Kidney tubule cell (primary cell): Measurements from ENCODE around the gene TMEM243.
A peak's percentile ranks its signal among the peaks of the same experiment; 100 is the strongest.
"Not testable (repeated sequence)": the region's sequence is repeated elsewhere in the genome, so short reads cannot be mapped to it uniquely, and the experiment has no call there.

Experiments
- DNase-seq: peaks from one replicate; pipeline ENCODE4 v3.0.0-alpha.2; 2018; ENCODE audit warnings: low spot score

The TMEM243 gene, protein sequence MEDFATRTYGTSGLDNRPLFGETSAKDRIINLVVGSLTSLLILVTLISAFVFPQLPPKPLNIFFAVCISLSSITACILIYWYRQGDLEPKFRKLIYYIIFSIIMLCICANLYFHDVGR

DNA sequence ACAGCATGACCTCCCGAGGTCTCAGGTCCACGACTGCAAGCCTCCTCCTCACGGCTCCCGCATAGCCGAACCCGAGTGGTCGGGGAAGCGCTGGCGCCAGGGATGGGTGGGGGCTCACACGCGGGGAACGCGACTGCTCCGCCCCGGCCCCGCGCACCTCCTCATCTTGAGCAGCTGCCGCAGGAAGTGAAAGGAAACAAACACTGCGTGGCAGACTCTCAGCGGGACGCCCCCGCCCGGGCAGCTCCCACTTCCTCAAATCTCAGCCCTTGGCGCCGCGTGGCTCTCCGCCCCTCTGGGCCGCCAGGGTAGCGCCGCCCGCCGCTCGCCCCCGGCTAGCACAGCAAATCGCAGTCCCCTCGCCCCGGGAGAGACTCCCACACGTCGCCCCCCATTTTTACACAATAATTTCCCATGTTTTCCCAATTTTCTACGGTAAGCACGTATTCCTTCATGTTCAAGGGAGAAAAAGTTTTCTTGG, at the start of gene TMEM243:
TMEM243 (minus strand) TSS at position 188 of the 481 bp plus-strand sequence. CDS start 229 bp downstream, outside the sequence.
- peak; percentile 79 for DNase-seq

DNA sequence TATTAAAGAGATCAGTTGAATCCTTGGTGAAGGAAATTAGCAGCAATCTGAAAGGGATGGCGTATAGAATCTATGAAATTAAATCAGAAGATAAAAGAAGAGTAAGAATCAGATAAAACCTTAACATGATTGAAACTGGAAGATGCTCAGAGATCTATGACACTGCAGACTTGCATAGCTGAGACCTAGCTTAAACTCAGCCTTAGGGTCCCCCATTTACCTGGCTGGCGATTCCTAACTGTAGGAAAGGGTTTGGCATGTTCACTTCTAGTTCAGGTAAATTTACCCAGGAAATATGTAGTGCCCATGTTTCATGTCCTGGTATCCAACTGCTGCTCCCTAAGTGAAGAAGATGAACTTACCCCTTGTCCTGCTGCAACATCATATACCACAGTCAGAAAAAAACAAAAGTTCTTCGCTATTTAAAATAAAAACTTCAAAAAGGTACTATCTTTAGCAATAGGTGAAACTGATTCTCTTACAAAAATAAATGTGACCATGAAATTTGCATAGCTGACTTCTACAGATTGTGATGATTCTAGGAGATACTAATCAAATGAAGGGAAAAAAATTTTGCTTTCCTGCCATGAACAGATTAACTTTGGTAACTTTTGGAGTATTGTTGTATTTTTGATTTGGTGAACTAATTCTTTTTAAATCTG, 47.8 kb upstream of the TMEM243 start:
- no peak for DNase-seq

DNA sequence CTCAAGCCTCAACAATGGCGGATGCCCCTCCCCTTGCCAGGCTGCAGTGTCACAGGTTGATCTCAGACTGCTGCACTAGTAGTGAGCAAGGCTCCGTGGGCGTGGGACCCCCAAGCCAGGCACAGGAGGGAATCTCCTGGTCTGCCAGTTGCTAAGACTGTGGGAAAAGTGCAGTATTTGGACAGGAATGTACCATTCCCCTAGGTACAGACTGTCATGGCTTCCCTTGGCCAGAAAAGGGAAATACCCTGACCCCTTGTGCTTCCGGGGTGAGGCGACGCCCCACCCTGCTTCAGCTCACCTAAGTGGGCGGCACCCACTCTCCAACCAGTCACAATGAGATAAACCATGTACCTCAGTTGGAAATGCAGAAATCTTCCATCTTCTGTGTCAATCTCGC, 44.0 kb upstream of the TMEM243 start:
- no peak for DNase-seq

DNA sequence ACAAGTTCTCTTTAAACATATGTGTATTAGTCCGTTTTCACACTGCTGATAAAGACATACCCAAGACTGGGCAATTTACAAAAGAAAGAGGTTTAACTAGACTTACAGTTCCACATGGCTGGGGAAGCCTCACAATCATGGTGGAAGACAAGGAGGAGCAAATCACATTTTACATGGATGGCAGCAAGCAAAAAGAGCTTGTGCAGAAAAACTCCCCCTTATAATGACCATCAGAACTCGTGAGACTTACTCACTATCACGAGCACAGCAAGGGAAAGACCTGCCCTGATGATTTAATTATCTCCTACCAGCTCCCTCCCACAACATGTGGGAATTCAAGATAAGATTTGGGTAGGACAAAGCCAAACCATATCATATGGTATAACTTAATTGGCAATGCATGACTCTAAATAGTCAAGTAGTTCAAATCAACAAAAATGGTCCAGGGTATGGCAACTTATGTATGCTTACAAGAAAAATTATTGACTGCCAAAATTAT, 34.1 kb upstream of the TMEM243 start:
- no peak for DNase-seq

DNA sequence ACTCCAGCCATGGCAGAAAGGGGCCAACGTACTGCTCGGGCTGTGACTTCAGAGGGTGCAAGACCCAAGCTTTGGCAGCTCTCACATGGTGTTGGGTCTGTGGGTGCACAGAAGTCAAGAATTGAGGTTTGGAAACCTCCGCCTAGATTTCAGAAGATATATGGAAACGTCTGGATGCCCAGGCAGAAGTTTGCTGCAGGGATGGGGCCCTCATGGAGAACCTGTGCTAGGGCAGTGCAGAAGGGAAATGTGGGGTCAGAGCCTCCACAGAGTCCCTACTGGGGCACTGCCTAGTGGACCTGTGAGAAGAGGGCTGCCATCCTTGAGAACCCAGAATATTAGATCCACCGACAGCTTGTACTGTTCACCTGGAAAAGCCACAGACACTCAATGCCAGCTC, 26.1 kb upstream of the TMEM243 start:
- not testable (repeated sequence) for DNase-seq

DNA sequence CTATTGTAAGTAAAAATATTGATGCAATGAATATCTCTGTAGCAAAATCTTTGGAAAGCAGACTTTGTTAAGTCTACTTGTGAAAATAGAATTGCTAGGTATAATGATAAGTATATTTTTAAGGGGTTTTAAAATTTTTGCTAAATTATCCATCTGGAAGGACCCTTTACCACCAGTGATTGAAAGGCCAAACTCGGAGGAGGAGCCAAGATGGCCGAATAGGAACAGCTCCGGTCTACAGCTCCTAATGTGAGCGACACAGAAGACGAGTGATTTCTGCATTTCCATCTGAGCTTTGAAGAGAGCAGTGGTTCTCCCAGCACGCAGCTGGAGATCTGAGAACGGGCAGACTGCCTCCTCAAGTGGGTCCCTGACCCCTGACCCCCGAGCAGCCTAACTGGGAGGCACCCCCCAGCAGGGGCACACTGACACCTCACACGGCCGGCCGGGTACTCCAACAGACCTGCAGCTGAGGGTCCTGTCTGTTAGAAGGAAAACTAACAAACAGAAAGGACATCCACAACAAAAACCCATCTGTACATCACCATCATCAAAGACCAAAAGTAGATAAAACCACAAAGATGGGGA, 19.0 kb upstream of the TMEM243 start:
- DNase-seq: not testable (repeated sequence)

DNA sequence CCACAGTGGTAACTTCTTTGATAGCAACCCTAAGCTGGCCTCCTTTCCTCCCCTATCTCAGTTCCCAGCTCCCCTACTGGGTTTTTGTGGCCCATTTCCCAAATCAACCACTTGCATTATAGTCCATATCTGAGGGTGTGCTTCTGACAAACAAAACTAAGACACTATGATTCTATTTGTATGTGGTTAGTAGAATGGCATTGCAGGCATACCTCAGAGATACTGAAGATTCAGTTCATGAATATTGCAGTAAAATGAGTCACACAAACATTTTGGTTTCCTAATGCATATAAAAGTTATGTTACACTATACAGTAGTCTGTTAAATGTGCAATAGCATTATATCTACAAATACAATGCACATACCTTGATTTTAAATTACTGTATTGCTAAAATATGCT, 15.4 kb upstream of the TMEM243 start:
- no peak for DNase-seq

DNA sequence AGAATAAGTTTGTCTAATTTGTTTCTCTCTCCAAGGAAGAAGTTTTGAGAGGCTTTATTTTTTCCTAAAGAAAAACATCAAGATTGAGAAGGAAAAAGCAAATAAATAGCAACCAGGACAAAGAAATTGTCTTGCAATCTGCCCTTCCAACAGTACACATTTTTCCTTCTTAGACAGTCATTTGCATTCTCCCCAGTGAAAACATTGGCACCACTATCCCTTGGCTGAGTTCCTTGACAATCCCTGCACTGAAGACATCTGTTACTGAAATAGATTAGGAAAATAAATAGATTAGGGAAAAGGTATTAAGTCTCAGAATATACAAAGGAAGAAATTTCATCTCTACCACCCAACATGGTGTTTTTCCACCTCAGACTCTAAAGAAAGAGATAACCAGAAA, 12.2 kb upstream of the TMEM243 start:
- DNase-seq: no peak

DNA sequence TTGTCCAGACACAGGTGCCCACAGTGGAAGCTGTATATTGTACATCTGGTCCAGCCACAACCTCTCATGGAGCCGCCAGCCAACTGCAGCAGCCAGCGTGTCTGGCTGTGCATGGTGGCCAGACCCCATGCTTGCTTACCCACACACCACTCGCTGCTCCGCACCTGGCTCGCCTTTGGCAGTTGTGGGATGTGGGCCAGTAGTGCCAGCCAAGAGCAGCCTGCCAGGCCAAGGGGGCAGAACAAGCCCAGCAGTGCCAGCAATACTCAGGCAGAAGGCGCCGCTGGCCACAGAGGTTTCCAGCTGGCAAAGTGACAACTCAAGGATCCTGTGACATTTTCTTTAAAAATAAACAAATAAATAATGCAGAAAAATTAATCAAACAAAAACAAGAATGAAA, 11.7 kb upstream of the TMEM243 start:
- DNase-seq: no peak

DNA sequence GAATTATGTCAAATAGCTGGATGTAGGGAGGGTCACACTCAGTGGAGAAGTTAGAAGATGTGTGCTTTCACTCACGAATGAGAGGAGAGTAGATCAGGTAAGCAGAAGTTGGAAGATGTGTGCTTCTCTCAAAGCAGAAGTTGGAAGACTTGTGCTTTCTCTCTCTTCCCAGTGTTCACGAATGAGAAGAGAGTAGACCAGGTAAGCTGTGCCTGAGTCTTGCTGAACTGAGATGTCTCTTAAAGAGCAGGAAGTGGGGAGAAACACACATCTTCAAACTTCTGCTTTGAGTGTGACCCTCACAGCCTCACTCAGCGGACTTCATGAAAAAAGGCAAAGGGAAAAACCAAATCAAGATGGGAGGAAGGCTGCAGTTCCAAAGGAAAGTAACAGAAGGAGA, 7.0 kb upstream of the TMEM243 start:
- DNase-seq: no peak

DNA sequence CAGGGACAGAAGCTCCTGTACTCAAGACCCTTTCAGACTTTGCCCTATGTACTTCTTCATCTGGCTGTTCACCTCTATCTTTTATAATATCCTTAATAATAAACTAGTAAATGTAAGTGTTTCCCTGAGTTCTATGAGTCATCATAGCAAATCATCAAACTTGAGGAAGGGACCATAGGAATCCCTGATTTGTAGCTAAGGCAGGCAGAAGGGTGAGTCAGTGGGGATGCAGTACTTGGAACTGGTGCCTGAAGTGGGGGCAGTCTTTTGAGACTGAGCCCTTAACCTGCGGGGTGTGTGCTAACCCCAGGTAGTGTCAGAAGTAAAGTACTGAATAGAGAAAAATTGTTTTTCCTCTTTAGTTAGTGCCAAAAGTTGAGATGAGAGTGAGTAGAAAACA, 6.2 kb upstream of the TMEM243 start:
- DNase-seq: peak; percentile 90

DNA sequence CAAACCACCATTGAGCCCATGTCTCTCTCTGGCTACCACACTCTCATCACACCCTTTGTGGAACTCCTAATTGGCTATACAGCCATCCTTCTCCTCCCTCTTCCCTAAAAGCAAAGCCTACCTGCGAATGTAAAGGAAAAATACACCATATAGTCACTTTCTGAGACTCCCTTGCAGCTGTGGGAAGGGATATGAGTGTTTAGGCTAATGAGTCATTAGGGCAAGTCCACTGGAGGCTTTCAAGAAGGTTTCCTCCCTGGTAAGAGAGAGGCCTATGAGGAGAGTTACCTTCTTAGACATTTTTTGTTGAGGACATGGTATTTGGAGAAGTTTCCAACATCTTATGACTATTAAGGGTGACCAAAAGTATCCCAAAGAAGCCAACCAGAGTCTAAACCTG, 4.1 kb upstream of the TMEM243 start:
- DNase-seq: peak; percentile 65

DNA sequence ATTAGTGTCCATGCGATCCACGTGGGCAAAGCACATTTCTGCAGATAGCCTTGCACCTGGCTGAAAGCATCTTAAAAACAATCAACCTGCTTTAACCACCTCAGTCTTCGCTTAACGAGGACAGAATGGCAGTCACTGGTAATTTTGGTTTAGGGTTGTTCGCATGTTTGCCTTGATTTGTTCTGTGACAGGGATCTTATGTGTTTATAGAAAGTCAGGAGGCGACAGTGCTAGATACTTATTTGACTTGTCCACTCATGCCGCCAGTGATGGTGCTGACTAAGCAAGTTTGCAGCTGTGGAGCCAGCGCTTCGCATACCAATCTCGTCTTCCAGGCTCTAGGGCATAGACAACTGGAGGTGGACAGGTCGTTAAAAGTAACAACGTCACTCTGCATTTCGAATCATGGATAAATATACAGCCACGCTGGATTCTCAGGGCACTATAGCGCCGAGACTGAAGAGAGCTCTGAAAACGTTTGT, 1.2 kb upstream of the TMEM243 start:
- DNase-seq: peak; percentile 53

DNA sequence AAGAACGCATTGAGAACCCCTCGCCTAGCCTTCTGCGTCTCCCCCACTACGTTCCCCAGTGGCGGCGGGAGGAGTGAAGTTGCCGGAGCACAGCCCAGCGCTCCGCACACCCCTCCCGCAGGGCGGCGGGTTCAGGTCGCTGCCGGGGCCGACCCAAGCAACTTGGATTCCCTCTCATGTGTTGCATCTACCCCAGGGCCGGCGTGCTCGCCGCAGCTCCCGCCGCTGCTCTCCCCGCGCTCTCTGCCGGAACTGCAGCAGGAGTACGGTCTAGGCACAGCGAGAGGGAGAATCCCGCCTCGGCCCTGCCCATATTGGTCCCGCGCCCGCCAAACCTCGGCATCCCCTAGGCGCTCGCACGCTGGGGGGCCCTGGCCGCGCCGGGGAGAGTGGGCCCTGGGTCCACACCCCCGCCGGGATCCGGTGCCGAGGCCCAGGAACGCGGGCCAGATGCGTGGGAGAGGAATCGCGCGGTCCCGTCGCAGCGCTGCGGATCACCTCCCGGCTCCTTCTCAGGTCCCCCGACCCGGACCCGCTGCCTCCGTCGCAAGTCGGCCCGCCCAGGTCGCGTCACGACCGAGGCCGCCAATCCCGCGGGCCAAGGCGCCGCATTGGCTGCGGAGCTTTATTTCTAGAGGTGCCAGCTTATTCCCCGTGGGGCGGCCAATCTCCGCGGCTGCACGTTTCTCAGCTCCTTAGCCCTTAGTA, 648 bp upstream of the TMEM243 start:
- DNase-seq: peak; percentile 89

DNA sequence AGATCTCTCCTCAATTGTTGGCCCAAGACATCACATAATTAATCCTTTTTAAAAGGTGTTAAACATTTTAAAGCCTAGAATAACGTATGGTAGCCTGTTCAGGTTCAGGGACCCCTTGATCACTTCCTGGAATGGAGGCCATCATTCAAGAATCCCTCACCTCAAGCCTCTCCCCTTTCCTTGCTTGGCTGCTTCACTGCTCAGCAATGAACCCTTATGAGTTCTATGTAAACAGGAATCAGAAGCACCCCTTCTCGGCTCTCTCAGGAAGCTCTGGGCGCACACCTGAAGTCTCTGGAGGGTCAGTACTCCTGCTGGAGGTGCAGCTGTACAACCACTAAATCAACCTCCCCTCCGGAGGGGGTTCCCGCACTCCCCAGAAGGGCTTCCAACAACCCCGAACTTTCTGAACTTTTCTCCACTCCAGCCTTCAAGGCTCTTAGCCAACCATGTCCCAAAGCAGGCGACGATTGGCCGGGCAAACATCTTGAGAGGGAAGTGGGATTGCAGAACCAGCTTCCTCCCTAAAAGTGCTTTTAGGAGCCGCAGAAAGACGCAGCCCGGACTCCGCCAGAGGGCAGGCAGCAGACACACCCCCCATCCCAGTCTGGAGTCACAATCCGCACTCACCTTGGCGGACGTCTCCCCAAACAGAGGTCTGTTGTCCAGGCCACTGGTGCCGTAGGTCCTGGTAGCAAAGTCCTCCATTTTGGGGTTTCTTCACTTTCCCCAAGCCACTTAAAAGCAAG, 562 bp downstream of the TMEM243 start:
- peak; percentile 74 for DNase-seq

DNA sequence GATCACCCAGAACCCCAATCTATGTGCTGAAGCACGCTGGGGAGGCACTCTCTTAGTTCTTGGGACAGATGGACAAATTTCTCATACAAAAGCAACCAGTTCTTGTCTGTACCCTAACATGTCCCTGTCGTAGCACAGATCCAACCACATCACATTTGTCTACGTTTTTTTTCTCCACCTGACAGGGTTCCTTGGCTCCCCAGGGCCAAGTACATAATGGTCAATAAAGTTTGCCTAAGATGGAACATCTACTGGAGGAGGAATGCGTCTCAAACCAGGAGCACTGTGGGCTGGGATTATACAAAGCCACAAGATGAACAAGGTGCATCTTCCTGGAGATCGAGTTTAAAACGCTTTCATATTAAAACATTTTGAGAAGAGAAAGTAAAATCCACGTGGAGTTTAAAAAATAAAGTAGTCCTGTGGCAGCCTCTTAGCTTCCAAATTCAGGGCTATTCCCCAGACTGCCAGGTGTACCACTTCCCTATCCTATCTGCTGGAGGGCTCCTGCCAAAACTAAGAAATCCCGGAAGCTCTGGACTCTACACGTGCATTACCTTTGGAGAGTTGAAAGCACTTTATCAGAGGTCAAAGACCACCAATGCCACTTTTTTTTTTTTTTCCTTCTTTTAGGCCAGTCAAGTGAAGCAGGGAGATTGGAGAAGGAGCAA, 1.4 kb downstream of the TMEM243 start:
- DNase-seq: peak; percentile 17

DNA sequence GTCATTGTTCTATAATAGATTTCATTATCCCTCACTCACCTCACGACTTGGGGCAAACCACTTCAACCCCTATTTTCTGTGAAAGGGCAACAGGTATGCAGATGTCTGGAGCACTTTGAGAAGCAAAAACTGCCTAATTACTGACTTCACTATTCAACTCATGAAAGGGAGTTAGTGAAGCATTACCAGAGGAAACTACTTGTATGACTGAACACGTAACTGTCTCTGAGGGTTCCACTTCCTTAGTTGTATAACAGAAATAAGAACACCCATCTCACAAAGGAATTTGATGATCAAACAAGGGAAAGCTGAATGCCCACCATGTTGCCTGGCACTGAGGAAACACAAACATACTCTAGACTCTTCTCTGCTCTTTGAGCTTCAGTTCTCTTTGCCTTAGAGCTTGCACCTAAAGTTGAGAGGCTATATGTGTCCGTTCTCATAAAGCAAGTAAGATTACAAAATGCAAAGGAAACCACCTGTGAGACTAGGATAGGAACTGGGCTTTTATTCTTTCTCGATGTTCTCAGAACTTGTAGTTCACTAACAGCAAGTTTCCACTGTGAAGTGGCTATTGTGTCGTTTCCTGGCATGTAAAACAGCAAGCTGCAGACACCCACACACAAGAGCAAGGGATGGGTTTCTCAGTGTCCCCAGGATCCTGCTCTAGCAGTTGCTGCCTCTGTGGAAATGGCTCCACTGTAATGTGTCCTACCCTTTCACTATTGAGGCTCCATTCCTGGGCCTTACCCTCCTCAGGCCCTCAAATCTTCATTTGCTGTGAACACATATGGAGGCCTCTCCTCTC, 2.6 kb downstream of the TMEM243 start:
- peak; percentile 98 for DNase-seq

DNA sequence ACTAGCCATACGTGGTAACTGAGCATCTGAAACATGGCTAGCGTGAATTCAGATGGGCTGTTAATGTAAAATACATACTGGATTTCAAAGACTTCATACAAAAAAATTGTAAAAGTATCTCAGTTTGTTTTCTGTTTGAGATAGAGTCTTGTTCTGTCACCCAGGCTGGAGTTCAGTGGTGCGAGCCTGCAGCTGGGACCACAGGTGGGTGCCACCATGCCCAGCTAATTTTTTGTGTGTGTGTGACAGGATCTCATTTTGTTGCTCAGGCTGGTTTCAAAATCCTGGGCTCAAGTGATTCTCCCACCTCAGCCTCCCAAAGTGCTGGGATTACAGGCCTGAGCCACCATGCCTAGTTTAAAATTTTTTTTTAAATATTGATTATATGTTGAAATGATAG, 4.5 kb downstream of the TMEM243 start:
- DNase-seq: no peak

DNA sequence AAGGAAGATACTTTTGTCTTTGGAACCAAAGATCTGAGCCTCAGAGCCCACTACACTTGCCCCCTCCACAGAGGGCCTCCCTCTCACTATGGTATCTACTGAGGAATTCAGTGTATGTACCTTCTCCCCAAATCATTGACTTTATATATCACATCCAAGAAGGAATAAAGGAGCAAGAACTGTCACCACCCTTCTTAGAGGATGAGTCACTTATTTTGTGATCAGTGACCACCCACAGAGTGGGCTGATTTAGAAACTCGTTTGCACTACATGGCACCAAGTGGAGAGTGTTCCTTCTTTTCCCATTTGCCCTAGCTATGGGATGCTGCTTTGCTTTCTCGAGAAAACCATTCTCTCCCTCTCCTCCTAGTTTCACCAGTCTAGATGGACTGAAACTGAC, 5.7 kb downstream of the TMEM243 start:
- peak; percentile 47 for DNase-seq

DNA sequence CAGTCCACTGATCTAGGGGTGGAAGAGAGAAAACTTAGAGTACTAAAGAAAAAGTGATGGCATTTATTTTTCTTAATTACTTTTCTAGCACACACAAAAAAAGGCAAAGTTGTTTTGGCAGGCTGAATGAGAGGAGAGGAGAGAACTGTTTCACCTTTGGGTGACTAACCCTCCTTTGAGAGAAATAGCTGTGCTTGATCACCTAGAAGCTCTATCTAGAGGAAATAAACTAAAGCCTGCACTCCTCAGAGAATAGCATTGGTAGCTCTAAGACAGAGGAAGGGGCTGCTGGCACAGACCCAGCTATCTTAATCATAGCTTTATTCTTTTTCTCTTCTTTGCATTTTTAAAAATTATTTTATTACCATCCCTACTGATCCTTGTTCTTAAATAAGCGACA, 6.3 kb downstream of the TMEM243 start:
- DNase-seq: peak; percentile 17
